IMR-90 (cell line): ENCODE measurements around the gene GSE1. TPM values are rescaled to one million over a fixed set of nuclear protein-coding genes. Genes with fewer than 3 reads are reported as not detected.

Experiments used
- ATAC-seq: fragments of 200-7000 bp; cut with Tn5 transposase; 2 replicates; pipeline ENCODE4 v1.9.1; 2020; ENCODE audit warnings: low read depth, mild to moderate bottlenecking, moderate library complexity
- BruUV-seq: library from RNA; stranded (reverse); fragments of 400-500 nt; replicated peaks from 2 replicates; lab custom pipeline; 2021; lab: Mats Ljungman, UMichigan
- CTCF ChIA-PET: fragments of 300-600 bp; formaldehyde crosslinking; extraction: SDS; loops from one replicate; lab custom pipeline; 2021; ENCODE audit warnings: antibody characterized with exemption; lab: Yijun Ruan, JAX
- POLR2A ChIA-PET: fragments of 300-600 bp; sonication (Branson Sonifier 250); formaldehyde crosslinking; loops from one replicate; lab custom pipeline; 2022; ENCODE audit warnings: antibody characterized with exemption; ENCODE audit not compliant: unreplicated experiment; lab: Charles Lee
- DNase-seq: peaks from one replicate; pipeline ENCODE4 v3.0.0; 2013
- H2AFZ ChIP-seq: replicated peaks from 2 replicates; pipeline ENCODE3; 2013; ENCODE audit warnings: low read length, mild to moderate bottlenecking; ENCODE audit not compliant: poor library complexity
- H2AK5ac ChIP-seq: 2 replicates; pipeline ENCODE4 v1.6.1; 2013; ENCODE audit warnings: low read depth, low read length, inconsistent platforms
- H2AK9ac ChIP-seq: replicated peaks from 2 replicates; pipeline ENCODE3; 2013; ENCODE audit warnings: mild to moderate bottlenecking, low read depth, low read length, moderate library complexity; ENCODE audit not compliant: poor library complexity
- H2BK120ac ChIP-seq: 2 replicates; pipeline ENCODE4 v1.6.1; 2013; ENCODE audit warnings: low read depth, low read length, inconsistent platforms
- H2BK15ac ChIP-seq: 3 replicates; pipeline ENCODE4 v1.6.1; 2013; ENCODE audit warnings: low read depth, low read length, inconsistent platforms
- H2BK20ac ChIP-seq: 2 replicates; pipeline ENCODE4 v1.6.1; 2013; ENCODE audit warnings: low read depth, mild to moderate bottlenecking, inconsistent platforms, low read length, moderate library complexity
- H2BK5ac ChIP-seq: 2 replicates; pipeline ENCODE4 v1.6.1; 2013; ENCODE audit warnings: mild to moderate bottlenecking, low read depth, low read length, inconsistent platforms; ENCODE audit not compliant: poor library complexity, severe bottlenecking
- H3K14ac ChIP-seq: replicated peaks from 2 replicates; pipeline ENCODE4 v1.6.1; 2013; ENCODE audit warnings: low read depth, low read length, inconsistent platforms
- H3K18ac ChIP-seq: 2 replicates; pipeline ENCODE4 v1.6.1; 2013; ENCODE audit warnings: low read depth, low read length, control low read depth
- H3K23ac ChIP-seq: 2 replicates; pipeline ENCODE4 v1.6.1; 2013; ENCODE audit warnings: low read depth, low read length, inconsistent platforms
- H3K27ac ChIP-seq: 2 replicates; pipeline ENCODE4 v1.5.1; 2013; ENCODE audit warnings: mild to moderate bottlenecking, control low read depth, low read length; ENCODE audit not compliant: insufficient read depth
- H3K27me3 ChIP-seq: 2 replicates; pipeline ENCODE4 v1.6.1; 2013; ENCODE audit warnings: low read length; ENCODE audit not compliant: control insufficient read depth, insufficient read depth
- H3K36me3 ChIP-seq: 2 replicates; pipeline ENCODE4 v1.6.1; 2013; ENCODE audit warnings: low read length, mixed read lengths; ENCODE audit not compliant: control insufficient read depth, insufficient read depth
- H3K4ac ChIP-seq: 2 replicates; pipeline ENCODE4 v1.6.1; 2013; ENCODE audit warnings: low read depth, low read length, inconsistent platforms
- H3K4me1 ChIP-seq: 2 replicates; pipeline ENCODE4 v1.6.1; 2013; ENCODE audit warnings: low read length, mixed read lengths; ENCODE audit not compliant: control insufficient read depth, insufficient read depth
- H3K4me2 ChIP-seq: 2 replicates; pipeline ENCODE4 v1.6.1; 2013; ENCODE audit warnings: low read depth, mild to moderate bottlenecking, control low read depth, low read length, moderate library complexity
- H3K4me3 ChIP-seq: 2 replicates; pipeline ENCODE4 v1.5.1; 2013; ENCODE audit warnings: low read depth, mild to moderate bottlenecking, control low read depth, low read length, moderate library complexity; ENCODE audit not compliant: insufficient read depth
- H3K56ac ChIP-seq: 2 replicates; pipeline ENCODE4 v1.6.1; 2013; ENCODE audit warnings: low read length, inconsistent platforms; ENCODE audit not compliant: insufficient read depth; ENCODE audit errors: extremely low read depth
- H3K79me1 ChIP-seq, 2 experiments: 2 replicates each; pipeline ENCODE4 v1.6.1; 2013; ENCODE audit warnings: low read length in 2 of 2, inconsistent platforms in 1 of 2, low read depth in 1 of 2
- H3K9ac ChIP-seq: 2 replicates; pipeline ENCODE4 v1.6.1; 2013; ENCODE audit warnings: low read depth, low read length, control low read depth
- H3K9me1 ChIP-seq: 2 replicates; pipeline ENCODE4 v1.6.1; 2013; ENCODE audit warnings: low read length, inconsistent platforms; ENCODE audit not compliant: insufficient read depth
- H3K9me3 ChIP-seq: 2 replicates; pipeline ENCODE4 v1.6.1; 2013; ENCODE audit warnings: low read length; ENCODE audit not compliant: control insufficient read depth, insufficient read depth
- H4K20me1 ChIP-seq: 2 replicates; pipeline ENCODE4 v1.6.1; 2013; ENCODE audit warnings: low read length, inconsistent platforms; ENCODE audit not compliant: insufficient read depth
- H4K5ac ChIP-seq: 2 replicates; pipeline ENCODE4 v1.6.1; 2013; ENCODE audit warnings: mild to moderate bottlenecking, low read depth, low read length, control low read depth
- H4K8ac ChIP-seq, 2 experiments: 2 replicates each; pipeline ENCODE4 v1.6.1; 2013; ENCODE audit warnings: low read depth in 2 of 2, low read length in 2 of 2, control low read depth in 1 of 2, inconsistent platforms in 1 of 2
- H4K91ac ChIP-seq: 2 replicates; pipeline ENCODE4 v1.6.1; 2013; ENCODE audit warnings: low read depth, low read length, inconsistent platforms; ENCODE audit not compliant: insufficient read depth
- MAZ ChIP-seq: IDR thresholded peaks from 2 replicates; pipeline ENCODE4 v1.6.1; 2012; ENCODE audit warnings: low read depth, mild to moderate bottlenecking, low read length, improper control_type of control experiment, moderate library complexity, borderline replicate concordance
- RAD21 ChIP-seq: IDR thresholded peaks from 2 replicates; pipeline ENCODE4 v1.6.1; 2012; ENCODE audit warnings: low read length, improper control_type of control experiment
- RCOR1 ChIP-seq: IDR thresholded peaks from 2 replicates; pipeline ENCODE4 v1.6.1; 2012; ENCODE audit warnings: mild to moderate bottlenecking, low read length, improper control_type of control experiment; ENCODE audit not compliant: insufficient replicate concordance
- WGBS, 2 experiments: methylation state at CpG; one replicate each; pipeline versions ENCODE4 v1.1.5 to v1.1.7; 2013; ENCODE audit warnings: missing lambda C conversion rate in 2 of 2; ENCODE audit not compliant: insufficient read length in 1 of 2; ENCODE audit errors: extremely low coverage in 2 of 2; 5-methylcytosine and 5-hydroxymethylcytosine counted together
- dilution Hi-C: fragments of 300-500 bp; cut with HindIII; formaldehyde crosslinking; loops from one replicate; pipeline ENCODE4 v1.14.3; 2018; ENCODE audit warnings: low sequenced_read_pairs; ENCODE audit not compliant: unreplicated experiment
- in situ Hi-C: fragments of 300-500 bp; cut with MboI; formaldehyde crosslinking; loops from 3 replicates; pipeline ENCODE4 v1.14.3; 2019; ENCODE audit warnings: low sequenced_read_pairs, inconsistent platforms, mixed read lengths
- intact Hi-C: fragments of 100-400 bp; cut with micrococcal nuclease; formaldehyde crosslinking; loops from 2 replicates; pipeline ENCODE4 v1.10.0; 2022
- polyA plus RNA-seq, 3 experiments: library from polyadenylated mRNA; depleted of rRNA; stranded (reverse); fragments of >200 nt; gene quantifications; 2 replicates each; pipeline ENCODE4 v1.2.3, GENCODE V29; 2012; ENCODE audit warnings: low replicate concordance in 1 of 3
- total RNA-seq: library from RNA; depleted of rRNA; stranded (reverse); fragments of >200 nt; gene quantifications from 2 replicates; pipeline ENCODE4 v1.2.3, GENCODE V29; 2012

Gene GSE1
- total and polyA plus RNA-seq, 2 of the 4 experiments (the other 2 are of a cell fraction), result 14.9 to 25.5 TPM

DNA sequence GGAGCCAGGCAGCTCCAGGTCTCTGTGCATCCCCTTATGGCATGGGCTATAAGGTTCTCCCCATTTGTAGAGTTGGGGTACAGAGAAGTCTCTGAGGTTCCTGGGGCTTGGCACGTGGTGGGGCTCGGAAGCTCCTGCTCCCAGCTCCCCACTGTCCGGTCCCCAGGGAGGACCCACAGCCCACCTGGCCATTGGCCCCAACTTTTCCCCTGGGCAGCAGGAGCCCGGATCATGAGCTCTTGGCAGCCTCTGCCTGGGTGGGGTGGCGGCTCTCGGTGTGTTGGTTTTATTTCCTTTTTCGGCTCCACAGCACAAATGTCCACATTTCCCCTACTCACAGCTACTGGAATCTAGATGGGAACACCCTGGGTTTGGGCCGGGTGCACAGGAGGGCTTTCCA lies 30.5 kb downstream of the GSE1 start:
- dilution Hi-C loops, result no loop called here
- Histone ChIP-seq H2BK20ac (no peak overlapping the region), H4K20me1 (peaks cover 82% of the 10 kb centered on the region), H3K23ac (no peak overlapping the region), H2BK5ac (no peak overlapping the region), H3K27ac (no peak overlapping the region), H4K91ac (no peak overlapping the region), H3K56ac (no peak overlapping the region), H3K4ac (no peak overlapping the region), H4K5ac (no peak overlapping the region), H2AK5ac (no peak overlapping the region), H3K9me3 (no peaks in the 10 kb centered on the region), H4K8ac (no peak overlapping the region), H3K4me1 (peaks cover 2% of the 10 kb centered on the region; the same call in 1 of the 2 replicates), H3K27me3 (no peaks in the 10 kb centered on the region), H3K9ac (no peak overlapping the region), H3K14ac (no peak overlapping the region), H2BK15ac (no peak overlapping the region), H2AFZ (no peak overlapping the region), H3K4me2 (no peak overlapping the region), H3K4me3 (no peak overlapping the region), H3K18ac (no peak overlapping the region), H3K9me1 (peaks cover 3% of the 10 kb centered on the region; the same call in 1 of the 2 replicates), H3K36me3 (peaks cover 6% of the 10 kb centered on the region), H2BK120ac (no peak overlapping the region), H2AK9ac (no peak overlapping the region), H3K79me1 (peaks cover 8 to 46% of the 10 kb centered on the region in 2 experiments)
- no CpG with 5 or more reads among the region's 8 CpGs for WGBS, 2 experiments
- in situ Hi-C loops, result no loop called here
- ATAC-seq (no peak), DNase-seq (no peak)
- ChIA-PET POLR2A (no interaction called here), CTCF (no interaction called here)
- no peak for TF ChIP-seq RAD21
- no peak for TF ChIP-seq RCOR1
- TF ChIP-seq MAZ, result no peak
- BruUV-seq, result no TSS peak
- intact Hi-C loops, result no loop called here
